Psoas muscle (tissue), 8 donors: ENCODE results near the gene FAM168B. TPM values are rescaled to one million over a fixed set of nuclear protein-coding genes. Genes with fewer than 3 reads are reported as not detected.

Experiments
- ATAC-seq, 4 donors: fragments of 200-7000 bp; cut with Tn5 transposase; one replicate each; pipeline ENCODE4 v1.9.1; 2020; ENCODE audit warnings: moderate library complexity in 3 of 4, mild to moderate bottlenecking in 2 of 4
- DNase-seq, 2 donors: peaks; one replicate each; pipeline ENCODE4 v3.0.0-alpha.2; 2020
- H3K27ac ChIP-seq: fragments of 200-600 bp; one replicate; pipeline ENCODE4 v1.8.0; 2022
- H3K27me3 ChIP-seq, 3 donors: fragments of 200-600 bp in 1 of 3; one replicate each; pipeline versions ENCODE4 v1.6.1 to v1.8.0; 2013 to 2022; ENCODE audit warnings: low read length in 2 of 3, mild to moderate bottlenecking in 2 of 3, moderate library complexity in 1 of 3; ENCODE audit not compliant: insufficient read depth in 3 of 3
- H3K36me3 ChIP-seq, 2 donors: fragments of 200-600 bp in 1 of 2; one replicate each; pipeline versions ENCODE4 v1.6.1 to v1.8.0; 2013 to 2022; ENCODE audit warnings: low read depth in 1 of 2, mild to moderate bottlenecking in 1 of 2, moderate library complexity in 1 of 2; ENCODE audit not compliant: insufficient read depth in 1 of 2
- H3K4me1 ChIP-seq: fragments of 200-600 bp; one replicate; pipeline ENCODE4 v1.8.0; 2022
- H3K4me3 ChIP-seq: fragments of 200-600 bp; one replicate; pipeline ENCODE4 v1.8.0; 2022; ENCODE audit warnings: mild to moderate bottlenecking
- H3K9me3 ChIP-seq: fragments of 200-600 bp; one replicate; pipeline ENCODE4 v1.8.0; 2022
- WGBS, 3 donors: extraction: QIAGEN DNeasy Blood & Tissue Kit; methylation state at CpG; one replicate each; pipeline versions ENCODE4 v1.1.6 to v1.1.7; 2013; 5-methylcytosine and 5-hydroxymethylcytosine counted together
- intact Hi-C, 2 donors: fragments of 100-400 bp; cut with DNase I; formaldehyde crosslinking; loops; one replicate each; pipeline versions ENCODE4 v1.11.0 to v1.14.2; 2022
- polyA plus RNA-seq, 3 donors: library from polyadenylated mRNA; stranded (reverse); fragments of 200-250 nt; gene quantifications; one replicate each; pipeline ENCODE4 v1.2.3, GENCODE V29; 2013
- total RNA-seq, 4 donors: library from RNA; stranded (reverse); fragmentation: NEBNext Ultra II Directional in 2 of 4; extraction: Animal tissue kit (Norgen Biotek cat#: 25700) in 2 of 4; gene quantifications; one replicate each; pipeline versions ENCODE4 v1.2.1 to v1.2.4, GENCODE V29; 2021 to 2023
- TF ChIP-seq, protein P1 (sequence below): fragments of 200-600 bp; IDR thresholded peaks from one replicate; pipeline ENCODE4 v1.8.0; 2022; ENCODE audit warnings: antibody characterized with exemption
- donor health status: healthy with polysubstance abuse.
- donor health status: DM: no; HTN: no; CAD: no; lungs with moderate emphysema.
- donor health status: Bipolar disorder and iron deficiency.
- donor health status: healthy.
- donor health status: DM: yes; HTN: yes; CAD: no.
- donor health status: DM: no; HTN: no; CAD: no.
- donor health status: DM: no; HTN: no; CAD: no.
- donor health status: DM: yes; HTN: yes; CAD: no.

FAM168B gene
- total and polyA plus RNA-seq, 7 donors = 39.2 to 155 (median 98.8) TPM

DNA sequence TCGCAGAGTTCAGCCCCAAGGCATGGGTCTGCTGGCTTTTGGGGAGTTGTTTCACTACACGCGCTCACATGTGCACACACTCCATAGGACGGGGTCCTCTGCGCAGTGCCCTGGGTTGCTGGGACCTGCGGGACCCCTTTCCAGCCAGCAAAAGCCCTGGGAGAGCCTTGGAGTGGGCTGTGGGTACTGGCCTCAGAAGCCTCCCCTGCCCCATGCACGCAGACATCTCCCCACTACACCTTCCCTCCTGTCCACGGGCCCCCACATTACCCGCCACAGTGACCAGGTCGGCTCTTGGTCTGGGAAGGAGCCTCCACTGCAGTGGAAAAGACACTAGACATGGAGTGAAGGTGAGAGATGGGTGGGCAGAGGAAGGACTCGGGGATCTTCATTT is 48.5 kb downstream of the FAM168B start:
- WGBS, 3 donors = 94 to 95% (median 95%) methylated on average over 11 of the region's 11 CpGs

GRCh38 chr2:131044075-131044756 is 49.0 kb downstream of the FAM168B start:
- H3K4me1 ChIP-seq = peaks cover 37% of the 10 kb centered on the region
- TF ChIP-seq, protein P1, sequence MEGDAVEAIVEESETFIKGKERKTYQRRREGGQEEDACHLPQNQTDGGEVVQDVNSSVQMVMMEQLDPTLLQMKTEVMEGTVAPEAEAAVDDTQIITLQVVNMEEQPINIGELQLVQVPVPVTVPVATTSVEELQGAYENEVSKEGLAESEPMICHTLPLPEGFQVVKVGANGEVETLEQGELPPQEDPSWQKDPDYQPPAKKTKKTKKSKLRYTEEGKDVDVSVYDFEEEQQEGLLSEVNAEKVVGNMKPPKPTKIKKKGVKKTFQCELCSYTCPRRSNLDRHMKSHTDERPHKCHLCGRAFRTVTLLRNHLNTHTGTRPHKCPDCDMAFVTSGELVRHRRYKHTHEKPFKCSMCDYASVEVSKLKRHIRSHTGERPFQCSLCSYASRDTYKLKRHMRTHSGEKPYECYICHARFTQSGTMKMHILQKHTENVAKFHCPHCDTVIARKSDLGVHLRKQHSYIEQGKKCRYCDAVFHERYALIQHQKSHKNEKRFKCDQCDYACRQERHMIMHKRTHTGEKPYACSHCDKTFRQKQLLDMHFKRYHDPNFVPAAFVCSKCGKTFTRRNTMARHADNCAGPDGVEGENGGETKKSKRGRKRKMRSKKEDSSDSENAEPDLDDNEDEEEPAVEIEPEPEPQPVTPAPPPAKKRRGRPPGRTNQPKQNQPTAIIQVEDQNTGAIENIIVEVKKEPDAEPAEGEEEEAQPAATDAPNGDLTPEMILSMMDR = no peak
- intact Hi-C loops = no loop called here
- H3K36me3 ChIP-seq = peaks cover 0 to 31% of the 10 kb centered on the region in 2 donors
- H3K27me3 ChIP-seq = no peaks in the 10 kb centered on the region
- 88 to 91% (median 90%) methylated on average over 24 of the region's 24 CpGs for WGBS, 3 donors
- H3K4me3 ChIP-seq = no peak overlapping the region
- ATAC-seq = no peak
- no peak overlapping the region for H3K27ac ChIP-seq
- DNase-seq = no peak
- H3K9me3 ChIP-seq = no peaks in the 10 kb centered on the region

More for the DNA sequence above, 48.5 kb downstream of the FAM168B start:
- TF ChIP-seq, protein P1 = no peak
- H3K9me3 ChIP-seq = no peaks in the 10 kb centered on the region
- H3K36me3 ChIP-seq = peaks cover 0 to 36% of the 10 kb centered on the region in 2 donors
- DNase-seq = no peak
- no peak overlapping the region for H3K27ac ChIP-seq
- H3K4me3 ChIP-seq = no peak overlapping the region
- intact Hi-C loops = no loop called here
- ATAC-seq = no peak
- H3K4me1 ChIP-seq = peaks cover 37% of the 10 kb centered on the region
- no peaks in the 10 kb centered on the region for H3K27me3 ChIP-seq

DNA sequence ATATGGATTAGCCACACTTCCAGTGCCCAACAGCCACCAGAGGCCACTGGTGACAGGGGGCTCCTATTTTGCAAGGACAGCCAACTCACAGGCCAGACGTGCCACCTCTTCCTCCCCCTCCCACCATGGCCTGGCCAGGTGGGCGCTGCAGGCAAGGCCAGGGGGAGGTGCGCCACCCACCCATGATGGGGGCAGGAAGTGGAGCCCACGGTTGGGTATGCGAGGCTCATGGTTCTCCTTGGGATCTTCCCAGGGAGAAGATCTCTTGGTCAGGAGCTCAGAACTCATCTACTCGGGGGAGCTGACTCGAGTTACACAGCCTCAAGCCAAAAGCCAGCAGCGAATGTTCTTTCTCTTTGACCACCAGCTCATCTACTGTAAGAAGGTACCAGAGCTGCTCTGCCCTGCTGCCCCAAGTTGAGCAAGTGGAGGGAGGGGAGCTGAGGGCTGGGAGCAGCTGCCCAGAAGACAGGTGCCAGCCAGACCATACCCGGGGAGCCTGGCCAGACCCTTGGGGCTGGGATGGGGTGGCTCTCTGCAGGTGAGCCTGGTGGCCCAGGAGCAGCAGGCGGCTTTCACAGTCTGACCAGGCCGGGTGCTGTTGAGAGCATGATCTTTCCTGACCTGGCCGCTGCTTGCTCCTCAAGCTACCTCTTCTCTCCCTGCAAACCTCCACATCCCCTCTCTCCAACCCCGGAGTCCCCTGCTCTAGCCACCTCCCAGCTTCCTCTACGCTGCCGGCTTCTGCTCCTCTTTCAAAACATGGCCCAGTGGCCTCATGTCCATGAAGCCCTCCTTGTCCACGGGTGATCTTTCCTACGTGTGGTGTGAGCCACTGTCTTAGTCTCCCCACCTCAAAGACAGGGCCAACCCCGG is 49.8 kb downstream of the FAM168B start:
- TF ChIP-seq, protein P1 = no peak
- no peaks in the 10 kb centered on the region for H3K9me3 ChIP-seq
- intact Hi-C loops = no loop called here
- peaks cover 0 to 23% of the 10 kb centered on the region in 2 donors for H3K36me3 ChIP-seq
- WGBS, 3 donors = 75 to 85% (median 85%) methylated on average over 18 of the region's 18 CpGs
- DNase-seq (peak in 1 of 2 donors; percentile 62), ATAC-seq (peak in 1 of 4 donors; percentile 48)
- no peaks in the 10 kb centered on the region for H3K27me3 ChIP-seq
- H3K4me1 ChIP-seq = peaks cover 34% of the 10 kb centered on the region
- no peak overlapping the region for H3K4me3 ChIP-seq
- no peak overlapping the region for H3K27ac ChIP-seq

DNA sequence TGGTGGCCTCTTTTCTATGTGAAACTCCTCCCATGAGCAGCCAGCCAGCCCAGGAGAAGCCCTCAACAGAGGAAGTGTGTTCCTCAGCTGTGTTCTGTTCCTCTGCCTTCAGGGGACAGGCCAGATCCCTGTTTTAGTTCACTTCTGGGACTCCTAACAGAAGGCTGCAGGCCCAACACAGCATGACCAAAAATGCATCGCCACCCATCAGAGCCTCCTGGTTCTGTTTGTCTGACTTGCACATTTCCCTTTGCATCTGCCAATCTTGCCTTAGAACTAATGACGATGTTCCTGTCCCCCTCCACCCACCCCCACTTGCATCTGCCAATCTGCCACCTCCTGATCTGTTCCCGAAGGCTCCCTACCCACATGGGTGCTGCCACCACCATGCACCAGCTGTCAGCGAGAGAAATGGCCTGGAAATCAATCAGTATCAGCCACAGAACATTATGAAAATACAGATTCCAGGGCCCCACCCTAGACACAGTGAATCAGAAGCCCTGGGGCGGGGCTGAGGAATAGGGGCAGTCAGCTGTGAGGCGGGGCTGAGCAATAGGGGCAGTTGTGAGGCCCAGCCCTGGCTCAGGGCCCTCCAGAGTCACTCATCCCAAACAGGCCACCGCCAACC is 51.0 kb downstream of the FAM168B start:
- ATAC-seq = no peak
- Histone ChIP-seq H3K4me3 (no peak overlapping the region), H3K9me3 (no peaks in the 10 kb centered on the region), H3K4me1 (peaks cover 23% of the 10 kb centered on the region), H3K36me3 (peaks cover 0 to 14% of the 10 kb centered on the region in 2 donors), H3K27me3 (no peaks in the 10 kb centered on the region), H3K27ac (no peak overlapping the region)
- TF ChIP-seq, protein P1 = no peak
- intact Hi-C loops = no loop called here
- DNase-seq = no peak
- 81 to 86% (median 85%) methylated on average over 7 of the region's 7 CpGs for WGBS, 3 donors
